ENCODE measurements around the gene SGCA. TPM values are rescaled to one million over a fixed set of nuclear protein-coding genes. Genes with fewer than 3 reads are reported as not detected.

The SGCA gene
- total and polyA plus RNA-seq, 2 of the 13 experiments (the other 11 are each of a cell fraction or from before 2014, with no cell fraction given) = not detected

GRCh38 chr17:50130559-50131305 lies 35.1 kb upstream of the SGCA start (continued):
- TF ChIP-seq ZNF597 (CRISPR knock-in tag; IDR thresholded peaks at IDR 0.05) (no peak), DMAP1 (CRISPR knock-in tag; IDR thresholded peaks at IDR 0.05) (no peak), ZNF224 (CRISPR knock-in tag; IDR thresholded peaks at IDR 0.05) (no peak), GMEB1 (CRISPR knock-in tag; IDR thresholded peaks at IDR 0.05; ENCODE audit: borderline replicate concordance) (no peak), ZBTB38 (CRISPR knock-in tag; IDR thresholded peaks at IDR 0.05) (peak; percentile 49; the same call in 1 of the 2 replicates), NFATC3 (CRISPR knock-in tag; IDR thresholded peaks at IDR 0.05) (no peak), IKZF5 (CRISPR knock-in tag; IDR thresholded peaks at IDR 0.05) (no peak), NCOA5 (CRISPR knock-in tag; IDR thresholded peaks at IDR 0.05) (no peak), ATF7 (IDR thresholded peaks at IDR 0.05) (0 out of 2 replicates have a peak, but pooled peaks have one; percentile 1), ATF7 (CRISPR knock-in tag; IDR thresholded peaks at IDR 0.05) (no peak), STAG1 (CRISPR knock-in tag; IDR thresholded peaks at IDR 0.05) (no peak), CREB1 (IDR thresholded peaks at IDR 0.05) (peak; percentile 15; the same call in 1 of the 2 replicates), CREB1 (CRISPR knock-in tag; IDR thresholded peaks at IDR 0.05) (no peak), MAFK (conservative IDR thresholded peaks at IDR 0.05 in 1 of 2, IDR thresholded peaks at IDR 0.05 in 1 of 2; ENCODE audit: low read length in 2 of 2) (no peak), ZNF12 (CRISPR knock-in tag; IDR thresholded peaks at IDR 0.05) (no peak), ZSCAN31 (CRISPR knock-in tag; IDR thresholded peaks at IDR 0.05; ENCODE audit: low read depth) (no peak), ZNF33B (CRISPR knock-in tag; IDR thresholded peaks at IDR 0.05) (no peak), ZBTB26 (CRISPR knock-in tag; IDR thresholded peaks at IDR 0.05; ENCODE audit: borderline replicate concordance) (0 out of 2 replicates have a peak, but pooled peaks have one; percentile 17), ZNF326 (CRISPR knock-in tag; IDR thresholded peaks at IDR 0.05; ENCODE audit: borderline replicate concordance) (no peak), HOXD1 (CRISPR knock-in tag; IDR thresholded peaks at IDR 0.05) (no peak), HOXA9 (CRISPR knock-in tag; IDR thresholded peaks at IDR 0.05; ENCODE audit: borderline replicate concordance) (no peak), RFX1 (IDR thresholded peaks at IDR 0.05) (no peak), HNRNPL (IDR thresholded peaks at IDR 0.05; ENCODE audit: low read depth, low read length) (0 out of 2 replicates have a peak, but pooled peaks have one; percentile 18), ZNF274 (CRISPR knock-in tag; IDR thresholded peaks at IDR 0.05) (no peak), BRD4 (CRISPR knock-in tag; IDR thresholded peaks at IDR 0.05) (no peak), ZNF766 (CRISPR knock-in tag; IDR thresholded peaks at IDR 0.05; ENCODE audit: borderline replicate concordance) (no peak), HIVEP1 (CRISPR knock-in tag; IDR thresholded peaks at IDR 0.05) (no peak), SAP130 (CRISPR knock-in tag; IDR thresholded peaks at IDR 0.05; ENCODE audit: low read depth) (peak; percentile 30; the same call in 1 of the 2 replicates), BHLHE40 (IDR thresholded peaks at IDR 0.05; ENCODE audit: low read length) (no peak)
